ENCODE data around the gene REEP6.

REEP6 gene

DNA sequence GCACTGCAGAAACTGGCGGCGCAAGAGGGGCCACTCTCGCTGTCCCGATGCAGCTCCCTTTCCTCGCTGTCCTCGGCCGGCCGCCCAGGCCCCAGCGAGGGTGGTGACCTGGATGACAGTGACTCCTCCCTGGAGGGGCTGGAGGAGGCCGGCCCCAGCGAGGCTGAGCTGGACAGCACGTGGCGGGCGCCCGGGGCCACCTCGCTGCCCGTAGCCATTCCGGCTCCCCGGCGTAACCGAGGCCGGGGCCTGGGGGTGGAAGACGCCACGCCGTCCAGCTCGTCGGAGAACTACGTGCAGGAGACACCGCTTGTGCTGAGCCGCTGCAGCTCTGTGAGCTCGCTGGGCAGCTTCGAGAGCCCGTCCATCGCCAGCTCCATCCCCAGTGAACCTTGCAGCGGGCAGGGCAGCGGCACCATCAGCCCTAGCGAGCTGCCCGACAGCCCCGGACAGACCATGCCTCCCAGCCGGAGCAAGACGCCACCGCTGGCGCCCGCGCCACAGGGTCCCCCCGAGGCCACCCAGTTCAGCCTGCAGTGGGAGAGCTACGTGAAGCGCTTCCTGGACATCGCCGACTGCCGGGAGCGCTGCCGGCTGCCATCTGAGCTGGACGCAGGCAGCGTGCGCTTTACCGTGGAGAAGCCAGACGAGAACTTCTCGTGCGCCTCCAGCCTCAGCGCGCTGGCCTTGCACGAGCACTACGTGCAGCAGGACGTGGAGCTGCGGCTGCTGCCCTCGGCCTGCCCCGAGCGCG is 24.3 kb upstream of the REEP6 start:
- Histone ChIP-seq H3K4me2 (no peak overlapping the region), H3K27ac (no peak overlapping the region), H3K79me2 (ENCODE audit: insufficient read depth, low read depth) (no peaks in the 10 kb centered on the region), H3K4me1 (ENCODE audit: low read depth, poor library complexity, severe bottlenecking) (peaks cover 9% of the 10 kb centered on the region), H3K27me3 (ENCODE audit: insufficient read depth, low read depth) (peaks cover 9% of the 10 kb centered on the region), H3K9ac (no peak overlapping the region), H3K36me3 (ENCODE audit: insufficient read depth) (no peaks in the 10 kb centered on the region), H3K4me3 (IDR thresholded peaks at IDR 0.05; ENCODE audit: insufficient read depth, low read depth, low read length) (no peak overlapping the region), H4K20me1 (ENCODE audit: insufficient read depth) (no peaks in the 10 kb centered on the region), H2AFZ (ENCODE audit: low read depth) (no peak overlapping the region)
- TF ChIP-seq, protein P1, sequence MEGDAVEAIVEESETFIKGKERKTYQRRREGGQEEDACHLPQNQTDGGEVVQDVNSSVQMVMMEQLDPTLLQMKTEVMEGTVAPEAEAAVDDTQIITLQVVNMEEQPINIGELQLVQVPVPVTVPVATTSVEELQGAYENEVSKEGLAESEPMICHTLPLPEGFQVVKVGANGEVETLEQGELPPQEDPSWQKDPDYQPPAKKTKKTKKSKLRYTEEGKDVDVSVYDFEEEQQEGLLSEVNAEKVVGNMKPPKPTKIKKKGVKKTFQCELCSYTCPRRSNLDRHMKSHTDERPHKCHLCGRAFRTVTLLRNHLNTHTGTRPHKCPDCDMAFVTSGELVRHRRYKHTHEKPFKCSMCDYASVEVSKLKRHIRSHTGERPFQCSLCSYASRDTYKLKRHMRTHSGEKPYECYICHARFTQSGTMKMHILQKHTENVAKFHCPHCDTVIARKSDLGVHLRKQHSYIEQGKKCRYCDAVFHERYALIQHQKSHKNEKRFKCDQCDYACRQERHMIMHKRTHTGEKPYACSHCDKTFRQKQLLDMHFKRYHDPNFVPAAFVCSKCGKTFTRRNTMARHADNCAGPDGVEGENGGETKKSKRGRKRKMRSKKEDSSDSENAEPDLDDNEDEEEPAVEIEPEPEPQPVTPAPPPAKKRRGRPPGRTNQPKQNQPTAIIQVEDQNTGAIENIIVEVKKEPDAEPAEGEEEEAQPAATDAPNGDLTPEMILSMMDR (conservative IDR thresholded peaks at IDR 0.05; ENCODE audit: low read depth, low read length): no peak

DNA sequence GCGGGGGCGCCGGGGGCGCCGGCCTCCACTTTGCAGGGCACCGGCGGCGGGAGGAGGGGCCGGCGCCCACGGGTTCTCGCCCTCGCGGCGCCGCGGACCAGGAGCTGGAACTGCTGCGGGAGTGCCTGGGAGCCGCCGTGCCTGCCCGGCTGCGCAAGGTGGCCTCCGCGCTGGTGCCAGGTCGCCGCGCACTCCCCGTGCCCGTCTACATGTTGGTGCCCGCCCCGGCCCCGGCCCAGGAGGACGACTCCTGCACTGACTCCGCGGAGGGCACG is 23.8 kb upstream of the REEP6 start:
- peaks cover 9% of the 10 kb centered on the region for H3K4me1 ChIP-seq (ENCODE audit: low read depth, poor library complexity, severe bottlenecking)
- H3K27me3 ChIP-seq (ENCODE audit: insufficient read depth, low read depth): peaks cover 13% of the 10 kb centered on the region

DNA sequence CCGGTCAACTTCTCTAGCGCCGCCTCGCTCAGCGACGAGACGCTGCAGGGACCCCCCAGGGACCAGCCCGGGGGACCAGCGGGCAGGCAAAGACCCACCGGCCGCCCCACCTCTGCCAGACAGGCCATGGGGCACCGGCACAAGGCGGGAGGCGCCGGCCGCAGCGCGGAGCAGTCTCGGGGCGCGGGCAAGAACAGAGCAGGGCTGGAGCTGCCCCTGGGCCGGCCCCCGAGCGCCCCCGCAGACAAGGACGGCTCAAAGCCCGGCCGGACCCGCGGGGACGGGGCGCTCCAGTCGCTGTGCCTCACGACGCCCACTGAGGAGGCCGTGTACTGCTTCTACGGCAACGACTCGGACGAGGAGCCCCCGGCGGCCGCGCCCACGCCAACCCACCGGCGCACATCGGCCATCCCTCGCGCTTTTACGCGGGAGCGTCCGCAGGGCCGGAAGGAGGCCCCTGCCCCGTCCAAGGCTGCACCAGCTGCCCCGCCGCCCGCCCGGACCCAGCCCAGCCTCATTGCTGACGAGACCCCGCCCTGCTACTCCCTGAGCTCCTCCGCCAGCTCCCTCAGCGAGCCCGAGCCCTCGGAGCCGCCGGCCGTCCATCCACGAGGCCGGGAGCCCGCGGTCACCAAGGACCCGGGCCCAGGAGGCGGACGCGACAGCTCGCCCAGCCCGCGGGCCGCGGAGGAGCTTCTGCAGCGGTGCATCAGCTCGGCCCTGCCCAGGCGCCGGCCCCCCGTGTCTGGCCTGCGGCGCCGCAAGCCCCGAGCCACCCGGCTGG is 23.3 kb upstream of the REEP6 start:
- no peaks in the 10 kb centered on the region for H4K20me1 ChIP-seq (ENCODE audit: insufficient read depth)
- no peaks in the 10 kb centered on the region for H3K36me3 ChIP-seq (ENCODE audit: insufficient read depth)
- TF ChIP-seq, protein P1 (conservative IDR thresholded peaks at IDR 0.05; ENCODE audit: low read depth, low read length): no peak
- no peaks in the 10 kb centered on the region for H3K79me2 ChIP-seq (ENCODE audit: insufficient read depth, low read depth)
- H3K9ac ChIP-seq: no peak overlapping the region
- H2AFZ ChIP-seq (ENCODE audit: low read depth): no peak overlapping the region
- no peak overlapping the region for H3K4me2 ChIP-seq
- H3K4me1 ChIP-seq (ENCODE audit: low read depth, poor library complexity, severe bottlenecking): peaks cover 9% of the 10 kb centered on the region
- no peak overlapping the region for H3K27ac ChIP-seq
- H3K27me3 ChIP-seq (ENCODE audit: insufficient read depth, low read depth): peaks cover 16% of the 10 kb centered on the region
- H3K4me3 ChIP-seq (IDR thresholded peaks at IDR 0.05; ENCODE audit: insufficient read depth, low read depth, low read length): no peak overlapping the region

More for the DNA sequence above, 23.8 kb upstream of the REEP6 start:
- no peak overlapping the region for H2AFZ ChIP-seq (ENCODE audit: low read depth)
- no peak overlapping the region for H3K27ac ChIP-seq
- H3K9ac ChIP-seq: no peak overlapping the region
- no peaks in the 10 kb centered on the region for H3K79me2 ChIP-seq (ENCODE audit: insufficient read depth, low read depth)
- H3K4me2 ChIP-seq: no peak overlapping the region
- TF ChIP-seq, protein P1 (conservative IDR thresholded peaks at IDR 0.05; ENCODE audit: low read depth, low read length): no peak
- no peaks in the 10 kb centered on the region for H4K20me1 ChIP-seq (ENCODE audit: insufficient read depth)
- no peaks in the 10 kb centered on the region for H3K36me3 ChIP-seq (ENCODE audit: insufficient read depth)
- no peak overlapping the region for H3K4me3 ChIP-seq (IDR thresholded peaks at IDR 0.05; ENCODE audit: insufficient read depth, low read depth, low read length)

DNA sequence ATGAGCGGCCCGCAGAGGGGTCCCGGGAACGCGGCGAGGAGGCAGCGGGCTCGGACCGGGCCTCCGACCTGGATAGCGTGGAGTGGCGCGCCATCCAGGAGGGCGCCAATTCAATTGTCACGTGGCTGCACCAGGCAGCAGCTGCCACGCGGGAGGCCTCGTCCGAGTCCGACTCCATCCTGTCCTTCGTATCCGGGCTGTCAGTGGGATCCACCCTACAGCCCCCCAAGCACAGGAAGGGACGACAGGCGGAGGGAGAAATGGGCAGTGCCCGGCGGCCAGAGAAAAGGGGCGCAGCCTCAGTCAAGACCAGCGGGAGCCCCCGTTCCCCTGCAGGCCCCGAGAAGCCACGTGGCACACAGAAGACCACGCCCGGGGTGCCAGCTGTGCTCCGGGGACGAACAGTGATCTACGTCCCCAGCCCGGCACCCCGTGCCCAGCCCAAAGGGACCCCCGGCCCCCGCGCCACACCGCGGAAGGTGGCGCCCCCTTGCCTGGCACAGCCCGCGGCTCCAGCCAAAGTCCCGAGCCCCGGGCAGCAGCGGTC is 22.6 kb upstream of the REEP6 start:
- Histone ChIP-seq H3K9ac (no peak overlapping the region), H3K4me2 (no peak overlapping the region), H3K4me3 (IDR thresholded peaks at IDR 0.05; ENCODE audit: insufficient read depth, low read depth, low read length) (no peak overlapping the region)

More for the DNA sequence above, 22.6 kb upstream of the REEP6 start:
- no peak overlapping the region for H2AFZ ChIP-seq (ENCODE audit: low read depth)
- TF ChIP-seq, protein P1 (conservative IDR thresholded peaks at IDR 0.05; ENCODE audit: low read depth, low read length): no peak
- H3K27me3 ChIP-seq (ENCODE audit: insufficient read depth, low read depth): peaks cover 16% of the 10 kb centered on the region
- no peaks in the 10 kb centered on the region for H4K20me1 ChIP-seq (ENCODE audit: insufficient read depth)
- H3K27ac ChIP-seq: no peak overlapping the region
- H3K36me3 ChIP-seq (ENCODE audit: insufficient read depth): no peaks in the 10 kb centered on the region
- H3K4me1 ChIP-seq (ENCODE audit: low read depth, poor library complexity, severe bottlenecking): peaks cover 9% of the 10 kb centered on the region
- H3K79me2 ChIP-seq (ENCODE audit: insufficient read depth, low read depth): no peaks in the 10 kb centered on the region
